ENCODE measurements around the gene PHF1. TPM values are rescaled to one million over a fixed set of nuclear protein-coding genes. Genes with fewer than 3 reads are reported as not detected.

Gene PHF1
- total and polyA plus RNA-seq, 2 of the 13 experiments (the other 11 are each of a cell fraction or from before 2014, with no cell fraction given), result 25.4 to 61.9 TPM

DNA sequence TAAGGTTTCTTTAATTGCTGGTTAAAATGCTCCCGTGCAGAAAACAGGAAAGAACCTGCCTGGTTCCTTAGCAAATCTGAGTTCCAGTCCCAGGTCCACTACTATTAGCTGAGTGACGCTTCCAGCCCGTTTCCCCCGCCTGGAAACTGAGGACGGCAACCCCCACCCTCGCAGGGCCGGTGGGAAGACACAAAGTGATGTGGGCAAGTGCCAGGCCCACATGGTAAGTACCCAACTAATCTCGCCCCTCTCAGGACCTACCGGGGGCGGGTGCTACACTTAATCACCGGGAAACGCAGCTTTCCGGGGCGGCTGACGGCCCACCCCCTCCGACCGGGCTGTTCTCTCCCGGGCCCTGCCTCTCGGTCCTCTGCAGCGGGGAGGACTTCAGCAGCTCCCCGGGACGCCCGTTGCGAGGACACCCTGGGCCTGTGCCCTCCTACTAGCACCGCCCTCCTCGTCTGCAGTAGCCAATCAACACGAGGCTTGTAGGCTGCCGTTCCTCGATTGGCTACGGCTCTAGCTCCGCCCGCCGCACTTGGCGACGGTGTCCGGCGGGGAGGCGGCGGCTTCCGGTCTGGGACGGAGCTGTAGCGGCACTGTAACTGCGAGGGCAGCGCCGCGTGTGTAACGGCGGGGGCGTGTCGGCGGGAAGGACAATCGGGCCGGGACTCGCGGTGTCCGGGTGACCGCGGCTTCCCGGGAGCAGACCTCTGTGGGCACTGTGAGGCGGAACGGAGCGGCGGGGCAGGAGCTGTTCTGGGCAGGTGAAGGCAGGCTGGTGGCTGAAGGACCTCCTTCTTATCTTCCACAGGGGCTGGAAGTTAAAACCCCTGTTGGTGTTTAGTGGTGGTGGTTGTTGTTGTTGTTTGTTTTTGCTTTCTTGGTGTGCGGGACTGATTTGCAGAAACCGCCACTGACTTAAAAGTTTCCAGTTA is 43.5 kb downstream of the PHF1 start, which contains the start of gene ZBTB9 (continued):
- TF ChIP-seq ZNF629 (CRISPR knock-in tag; conservative IDR thresholded peaks at IDR 0.05), result peak; percentile 93
- TF ChIP-seq GABPB1 (CRISPR knock-in tag; IDR thresholded peaks at IDR 0.05), result peak; percentile 99
- peak; percentile 84 for TF ChIP-seq SKI (IDR thresholded peaks at IDR 0.05; ENCODE audit: partially characterized antibody)
- TF ChIP-seq, protein P1, sequence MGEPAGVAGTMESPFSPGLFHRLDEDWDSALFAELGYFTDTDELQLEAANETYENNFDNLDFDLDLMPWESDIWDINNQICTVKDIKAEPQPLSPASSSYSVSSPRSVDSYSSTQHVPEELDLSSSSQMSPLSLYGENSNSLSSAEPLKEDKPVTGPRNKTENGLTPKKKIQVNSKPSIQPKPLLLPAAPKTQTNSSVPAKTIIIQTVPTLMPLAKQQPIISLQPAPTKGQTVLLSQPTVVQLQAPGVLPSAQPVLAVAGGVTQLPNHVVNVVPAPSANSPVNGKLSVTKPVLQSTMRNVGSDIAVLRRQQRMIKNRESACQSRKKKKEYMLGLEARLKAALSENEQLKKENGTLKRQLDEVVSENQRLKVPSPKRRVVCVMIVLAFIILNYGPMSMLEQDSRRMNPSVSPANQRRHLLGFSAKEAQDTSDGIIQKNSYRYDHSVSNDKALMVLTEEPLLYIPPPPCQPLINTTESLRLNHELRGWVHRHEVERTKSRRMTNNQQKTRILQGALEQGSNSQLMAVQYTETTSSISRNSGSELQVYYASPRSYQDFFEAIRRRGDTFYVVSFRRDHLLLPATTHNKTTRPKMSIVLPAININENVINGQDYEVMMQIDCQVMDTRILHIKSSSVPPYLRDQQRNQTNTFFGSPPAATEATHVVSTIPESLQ (CRISPR knock-in tag; conservative IDR thresholded peaks at IDR 0.05), result no peak
- peak; percentile 80 for TF ChIP-seq SMAD3 (CRISPR knock-in tag; IDR thresholded peaks at IDR 0.05)
- no peak; the same call in 1 of the 2 replicates for TF ChIP-seq ZMYM3 (CRISPR knock-in tag; IDR thresholded peaks at IDR 0.05)
- TF ChIP-seq CBFB (CRISPR knock-in tag; IDR thresholded peaks at IDR 0.05), result peak; percentile 71
- peak; percentile 88 for TF ChIP-seq ZNF547 (CRISPR knock-in tag; IDR thresholded peaks at IDR 0.05)
- TF ChIP-seq SP1 (IDR thresholded peaks at IDR 0.05), result no peak; the same call in 1 of the 2 replicates
- TF ChIP-seq SP1 (CRISPR knock-in tag; IDR thresholded peaks at IDR 0.05), result peak; percentile 98
- peak; percentile 89 for TF ChIP-seq ATF1 (CRISPR knock-in tag; IDR thresholded peaks at IDR 0.05)
- peak; percentile 91 for TF ChIP-seq HDAC2 (CRISPR knock-in tag; IDR thresholded peaks at IDR 0.05)
- TF ChIP-seq, protein P2, sequence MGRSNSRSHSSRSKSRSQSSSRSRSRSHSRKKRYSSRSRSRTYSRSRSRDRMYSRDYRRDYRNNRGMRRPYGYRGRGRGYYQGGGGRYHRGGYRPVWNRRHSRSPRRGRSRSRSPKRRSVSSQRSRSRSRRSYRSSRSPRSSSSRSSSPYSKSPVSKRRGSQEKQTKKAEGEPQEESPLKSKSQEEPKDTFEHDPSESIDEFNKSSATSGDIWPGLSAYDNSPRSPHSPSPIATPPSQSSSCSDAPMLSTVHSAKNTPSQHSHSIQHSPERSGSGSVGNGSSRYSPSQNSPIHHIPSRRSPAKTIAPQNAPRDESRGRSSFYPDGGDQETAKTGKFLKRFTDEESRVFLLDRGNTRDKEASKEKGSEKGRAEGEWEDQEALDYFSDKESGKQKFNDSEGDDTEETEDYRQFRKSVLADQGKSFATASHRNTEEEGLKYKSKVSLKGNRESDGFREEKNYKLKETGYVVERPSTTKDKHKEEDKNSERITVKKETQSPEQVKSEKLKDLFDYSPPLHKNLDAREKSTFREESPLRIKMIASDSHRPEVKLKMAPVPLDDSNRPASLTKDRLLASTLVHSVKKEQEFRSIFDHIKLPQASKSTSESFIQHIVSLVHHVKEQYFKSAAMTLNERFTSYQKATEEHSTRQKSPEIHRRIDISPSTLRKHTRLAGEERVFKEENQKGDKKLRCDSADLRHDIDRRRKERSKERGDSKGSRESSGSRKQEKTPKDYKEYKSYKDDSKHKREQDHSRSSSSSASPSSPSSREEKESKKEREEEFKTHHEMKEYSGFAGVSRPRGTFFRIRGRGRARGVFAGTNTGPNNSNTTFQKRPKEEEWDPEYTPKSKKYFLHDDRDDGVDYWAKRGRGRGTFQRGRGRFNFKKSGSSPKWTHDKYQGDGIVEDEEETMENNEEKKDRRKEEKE (IDR thresholded peaks at IDR 0.05), result no peak
- TF ChIP-seq, protein P3, sequence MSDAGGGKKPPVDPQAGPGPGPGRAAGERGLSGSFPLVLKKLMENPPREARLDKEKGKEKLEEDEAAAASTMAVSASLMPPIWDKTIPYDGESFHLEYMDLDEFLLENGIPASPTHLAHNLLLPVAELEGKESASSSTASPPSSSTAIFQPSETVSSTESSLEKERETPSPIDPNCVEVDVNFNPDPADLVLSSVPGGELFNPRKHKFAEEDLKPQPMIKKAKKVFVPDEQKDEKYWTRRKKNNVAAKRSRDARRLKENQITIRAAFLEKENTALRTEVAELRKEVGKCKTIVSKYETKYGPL (CRISPR knock-in tag; IDR thresholded peaks at IDR 0.05), result no peak; the same call in 1 of the 2 replicates
- TF ChIP-seq ZNF44 (CRISPR knock-in tag; IDR thresholded peaks at IDR 0.05), result peak; percentile 89
- TF ChIP-seq, protein P4, sequence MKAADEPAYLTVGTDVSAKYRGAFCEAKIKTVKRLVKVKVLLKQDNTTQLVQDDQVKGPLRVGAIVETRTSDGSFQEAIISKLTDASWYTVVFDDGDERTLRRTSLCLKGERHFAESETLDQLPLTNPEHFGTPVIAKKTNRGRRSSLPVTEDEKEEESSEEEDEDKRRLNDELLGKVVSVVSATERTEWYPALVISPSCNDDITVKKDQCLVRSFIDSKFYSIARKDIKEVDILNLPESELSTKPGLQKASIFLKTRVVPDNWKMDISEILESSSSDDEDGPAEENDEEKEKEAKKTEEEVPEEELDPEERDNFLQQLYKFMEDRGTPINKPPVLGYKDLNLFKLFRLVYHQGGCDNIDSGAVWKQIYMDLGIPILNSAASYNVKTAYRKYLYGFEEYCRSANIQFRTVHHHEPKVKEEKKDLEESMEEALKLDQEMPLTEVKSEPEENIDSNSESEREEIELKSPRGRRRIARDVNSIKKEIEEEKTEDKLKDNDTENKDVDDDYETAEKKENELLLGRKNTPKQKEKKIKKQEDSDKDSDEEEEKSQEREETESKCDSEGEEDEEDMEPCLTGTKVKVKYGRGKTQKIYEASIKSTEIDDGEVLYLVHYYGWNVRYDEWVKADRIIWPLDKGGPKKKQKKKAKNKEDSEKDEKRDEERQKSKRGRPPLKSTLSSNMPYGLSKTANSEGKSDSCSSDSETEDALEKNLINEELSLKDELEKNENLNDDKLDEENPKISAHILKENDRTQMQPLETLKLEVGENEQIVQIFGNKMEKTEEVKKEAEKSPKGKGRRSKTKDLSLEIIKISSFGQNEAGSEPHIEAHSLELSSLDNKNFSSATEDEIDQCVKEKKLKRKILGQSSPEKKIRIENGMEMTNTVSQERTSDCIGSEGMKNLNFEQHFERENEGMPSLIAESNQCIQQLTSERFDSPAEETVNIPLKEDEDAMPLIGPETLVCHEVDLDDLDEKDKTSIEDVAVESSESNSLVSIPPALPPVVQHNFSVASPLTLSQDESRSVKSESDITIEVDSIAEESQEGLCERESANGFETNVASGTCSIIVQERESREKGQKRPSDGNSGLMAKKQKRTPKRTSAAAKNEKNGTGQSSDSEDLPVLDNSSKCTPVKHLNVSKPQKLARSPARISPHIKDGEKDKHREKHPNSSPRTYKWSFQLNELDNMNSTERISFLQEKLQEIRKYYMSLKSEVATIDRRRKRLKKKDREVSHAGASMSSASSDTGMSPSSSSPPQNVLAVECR (CRISPR knock-in tag; IDR thresholded peaks at IDR 0.05; ENCODE audit: borderline replicate concordance), result peak; percentile 99
- TF ChIP-seq CEBPB (IDR thresholded peaks at IDR 0.05; ENCODE audit: borderline replicate concordance, low read depth, low read length), result no peak
- TF ChIP-seq KDM3A (CRISPR knock-in tag; IDR thresholded peaks at IDR 0.05; ENCODE audit: low read depth), result peak; percentile 90
- TF ChIP-seq ZNF446 (CRISPR knock-in tag; IDR thresholded peaks at IDR 0.05), result no peak
- TF ChIP-seq, protein P5, sequence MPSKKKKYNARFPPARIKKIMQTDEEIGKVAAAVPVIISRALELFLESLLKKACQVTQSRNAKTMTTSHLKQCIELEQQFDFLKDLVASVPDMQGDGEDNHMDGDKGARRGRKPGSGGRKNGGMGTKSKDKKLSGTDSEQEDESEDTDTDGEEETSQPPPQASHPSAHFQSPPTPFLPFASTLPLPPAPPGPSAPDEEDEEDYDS (CRISPR knock-in tag; IDR thresholded peaks at IDR 0.05), result peak; percentile 96
